Fibroblast of pulmonary artery (primary cell): ENCODE results near the gene CACNG1.

Experiments
- DNase-seq: peaks from one replicate; pipeline ENCODE4 v3.0.0-alpha.2; 2010; ENCODE audit warnings: low read depth
- H3K4me3 ChIP-seq: replicated peaks from 2 replicates; pipeline ENCODE4 v1.5.1; 2011; ENCODE audit warnings: low read depth, mild to moderate bottlenecking, control low read depth, low read length, moderate library complexity
- CTCF ChIP-seq: IDR thresholded peaks from 2 replicates; pipeline ENCODE4 v1.5.1; 2011; ENCODE audit warnings: mild to moderate bottlenecking, control low read depth, low read length, inconsistent platforms; ENCODE audit errors: missing control alignments

CACNG1 gene

GRCh38 chr17:67018471-67019434, 25.6 kb upstream of the CACNG1 start:
- no peak for TF ChIP-seq CTCF
- no peak overlapping the region for H3K4me3 ChIP-seq
- DNase-seq, result no peak

GRCh38 chr17:67019809-67020208, 24.5 kb upstream of the CACNG1 start:
- DNase-seq, result no peak
- no peak overlapping the region for H3K4me3 ChIP-seq
- no peak for TF ChIP-seq CTCF

GRCh38 chr17:67020293-67020766, 24.0 kb upstream of the CACNG1 start:
- DNase-seq, result no peak
- no peak for TF ChIP-seq CTCF
- H3K4me3 ChIP-seq, result no peak overlapping the region

GRCh38 chr17:67021196-67021595, 23.2 kb upstream of the CACNG1 start:
- no peak overlapping the region for H3K4me3 ChIP-seq

GRCh38 chr17:67021743-67022450, 22.5 kb upstream of the CACNG1 start:
- no peak overlapping the region for H3K4me3 ChIP-seq
- no peak for DNase-seq
- TF ChIP-seq CTCF, result no peak

More at GRCh38 chr17:67021196-67021595, 23.2 kb upstream of the CACNG1 start:
- no peak for DNase-seq
- no peak for TF ChIP-seq CTCF

- DNase-seq, result no peak
- TF ChIP-seq CTCF, result no peak
- no peak overlapping the region for H3K4me3 ChIP-seq
These were observed 21.9 kb upstream of the CACNG1 start for GRCh38 chr17:67022451-67022810.
